Hepatocyte (in vitro differentiated cells): ENCODE measurements around the gene PTCD1. TPM values are rescaled to one million over a fixed set of nuclear protein-coding genes. Genes with fewer than 3 reads are reported as not detected.
A peak's percentile ranks its signal among the peaks of the same experiment; 100 is the strongest.

Experiments
- DNase-seq: peaks from one replicate; pipeline ENCODE4 v3.0.0-alpha.2; 2016; ENCODE audit warnings: low spot score
- H2AFZ ChIP-seq: fragments of 200-600 bp; sonication (generic); 2 replicates; pipeline ENCODE4 v1.6.0; 2016; ENCODE audit warnings: antibody characterized with exemption, mild to moderate bottlenecking
- H3K27ac ChIP-seq: fragments of 200-600 bp; sonication (generic); 2 replicates; pipeline ENCODE4 v1.5.1; 2016; ENCODE audit warnings: mild to moderate bottlenecking
- H3K27me3 ChIP-seq: fragments of 200-600 bp; sonication (generic); 2 replicates; pipeline ENCODE4 v1.6.1; 2016
- H3K36me3 ChIP-seq: fragments of 200-600 bp; sonication (generic); replicated peaks from 2 replicates; pipeline ENCODE4 v1.5.1; 2016; ENCODE audit warnings: low read depth; ENCODE audit not compliant: insufficient read depth
- H3K4me1 ChIP-seq: fragments of 200-600 bp; sonication (generic); 2 replicates; pipeline ENCODE4 v1.5.1; 2016; ENCODE audit warnings: mild to moderate bottlenecking, moderate library complexity; ENCODE audit not compliant: insufficient read depth
- H3K4me2 ChIP-seq: fragments of 200-600 bp; sonication (generic); 2 replicates; pipeline ENCODE4 v1.6.0; 2016
- H3K4me3 ChIP-seq: fragments of 200-600 bp; sonication (generic); 2 replicates; pipeline ENCODE4 v1.5.1; 2016; ENCODE audit warnings: mild to moderate bottlenecking
- H3K79me2 ChIP-seq: fragments of 200-600 bp; sonication (generic); 2 replicates; pipeline ENCODE4 v1.6.0; 2017; ENCODE audit warnings: mild to moderate bottlenecking
- H3K9me2 ChIP-seq: fragments of 200-600 bp; sonication (generic); replicated peaks from 2 replicates; pipeline ENCODE4 v1.6.0; 2017; ENCODE audit warnings: mild to moderate bottlenecking; ENCODE audit not compliant: insufficient read depth
- H3K9me3 ChIP-seq: fragments of 200-600 bp; sonication (generic); 2 replicates; pipeline ENCODE4 v1.5.1; 2016; ENCODE audit warnings: low read depth, mild to moderate bottlenecking
- H4K20me1 ChIP-seq: fragments of 200-600 bp; sonication (generic); 2 replicates; pipeline ENCODE4 v1.6.0; 2016; ENCODE audit warnings: mild to moderate bottlenecking; ENCODE audit not compliant: insufficient read depth, poor library complexity, severe bottlenecking
- EZH2 ChIP-seq: fragments of 200-600 bp; sonication (generic); IDR thresholded peaks from 2 replicates; pipeline ENCODE4 v1.6.1; 2016; ENCODE audit warnings: antibody characterized with exemption, mild to moderate bottlenecking, borderline replicate concordance
- EZH2phosphoT487 ChIP-seq: fragments of 200-600 bp; sonication (generic); IDR thresholded peaks from one replicate; pipeline ENCODE4 v1.6.1; 2018; ENCODE audit warnings: antibody characterized with exemption, mild to moderate bottlenecking, low read depth, moderate library complexity; ENCODE audit not compliant: unreplicated experiment, severe bottlenecking
- WGBS: methylation state at CpG from one replicate; pipeline ENCODE4 v1.1.6; 2016; ENCODE audit warnings: low lambda C conversion rate; ENCODE audit errors: missing lambda C conversion rate; 5-methylcytosine and 5-hydroxymethylcytosine counted together
- polyA plus RNA-seq: library from polyadenylated mRNA; unstranded; fragments of >200 nt; fragmentation: Nextera tagmentation; extraction: Ambion mirVana; gene quantifications from 2 replicates; pipeline ENCODE4 v1.2.1, GENCODE V29; 2016
- total RNA-seq: library from RNA; depleted of rRNA; stranded (reverse); fragments of >200 nt; gene quantifications from 2 replicates; pipeline ENCODE4 v1.2.3, GENCODE V29; 2014
- TF ChIP-seq, protein P1 (sequence below): fragments of 200-600 bp; sonication (generic); IDR thresholded peaks from 2 replicates; pipeline ENCODE4 v1.5.1; 2016; ENCODE audit warnings: antibody characterized with exemption, mild to moderate bottlenecking; ENCODE audit not compliant: poor library complexity

Gene PTCD1
- total and polyA plus RNA-seq, 2 experiments from 2014 or later = 10.8 to 11.3 TPM

DNA sequence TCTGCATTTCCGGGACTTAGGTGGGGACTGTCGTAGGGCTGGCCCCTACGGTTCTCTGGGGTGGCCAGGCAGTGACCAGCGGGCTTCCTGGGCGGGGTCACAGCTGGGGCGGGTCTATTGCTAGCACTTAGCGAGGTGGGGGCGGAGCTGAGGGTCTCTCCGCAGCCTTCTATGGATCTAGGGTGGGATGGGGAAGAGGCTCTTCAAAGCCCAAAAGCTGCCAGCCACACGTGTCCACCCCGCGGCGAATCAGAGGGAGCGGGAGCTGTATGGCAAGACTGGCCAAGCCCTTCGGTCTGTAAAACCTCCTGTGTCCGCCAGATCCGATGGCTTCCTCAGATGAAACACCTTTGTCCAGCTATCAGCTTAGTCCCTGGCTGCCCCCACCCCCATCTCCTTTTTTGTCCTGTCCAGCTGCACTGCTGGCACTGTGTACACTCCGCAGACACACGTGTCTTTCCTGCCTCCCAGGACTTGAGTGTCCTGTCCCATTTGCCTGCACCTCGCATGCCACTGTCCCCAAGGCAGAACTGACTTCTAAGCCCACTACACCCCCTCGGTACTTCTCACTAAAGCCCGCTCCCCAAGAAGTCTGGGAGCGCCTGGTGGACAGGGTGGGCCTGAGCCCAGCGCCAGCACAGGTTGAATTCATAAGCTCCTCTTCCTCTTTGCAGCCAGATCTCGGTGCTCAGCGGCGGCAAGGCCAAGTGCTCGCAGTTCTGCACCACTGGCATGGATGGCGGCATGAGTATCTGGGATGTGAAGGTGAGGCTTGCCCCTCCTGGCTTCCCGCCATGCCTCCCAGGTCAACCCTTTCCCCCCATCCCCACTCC is 45.0 kb downstream of the PTCD1 start:
- Histone ChIP-seq H3K4me1 (peaks cover 14% of the 10 kb centered on the region), H2AFZ (peak overlapping the region; percentile 77), H3K4me3 (peak overlapping the region; percentile 75), H3K27ac (peak overlapping the region; percentile 65), H3K27me3 (no peaks in the 10 kb centered on the region), H3K79me2 (no peaks in the 10 kb centered on the region), H3K9me2 (no peaks in the 10 kb centered on the region), H4K20me1 (no peaks in the 10 kb centered on the region), H3K9me3 (no peaks in the 10 kb centered on the region), H3K4me2 (peak overlapping the region; percentile 90), H3K36me3 (no peaks in the 10 kb centered on the region)
- TF ChIP-seq EZH2 (no peak), EZH2phosphoT487 (no peak)
- TF ChIP-seq, protein P1, sequence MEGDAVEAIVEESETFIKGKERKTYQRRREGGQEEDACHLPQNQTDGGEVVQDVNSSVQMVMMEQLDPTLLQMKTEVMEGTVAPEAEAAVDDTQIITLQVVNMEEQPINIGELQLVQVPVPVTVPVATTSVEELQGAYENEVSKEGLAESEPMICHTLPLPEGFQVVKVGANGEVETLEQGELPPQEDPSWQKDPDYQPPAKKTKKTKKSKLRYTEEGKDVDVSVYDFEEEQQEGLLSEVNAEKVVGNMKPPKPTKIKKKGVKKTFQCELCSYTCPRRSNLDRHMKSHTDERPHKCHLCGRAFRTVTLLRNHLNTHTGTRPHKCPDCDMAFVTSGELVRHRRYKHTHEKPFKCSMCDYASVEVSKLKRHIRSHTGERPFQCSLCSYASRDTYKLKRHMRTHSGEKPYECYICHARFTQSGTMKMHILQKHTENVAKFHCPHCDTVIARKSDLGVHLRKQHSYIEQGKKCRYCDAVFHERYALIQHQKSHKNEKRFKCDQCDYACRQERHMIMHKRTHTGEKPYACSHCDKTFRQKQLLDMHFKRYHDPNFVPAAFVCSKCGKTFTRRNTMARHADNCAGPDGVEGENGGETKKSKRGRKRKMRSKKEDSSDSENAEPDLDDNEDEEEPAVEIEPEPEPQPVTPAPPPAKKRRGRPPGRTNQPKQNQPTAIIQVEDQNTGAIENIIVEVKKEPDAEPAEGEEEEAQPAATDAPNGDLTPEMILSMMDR = no peak
- WGBS = 43% methylated on average over 25 of the region's 30 CpGs
- DNase-seq = peak; percentile 62

DNA sequence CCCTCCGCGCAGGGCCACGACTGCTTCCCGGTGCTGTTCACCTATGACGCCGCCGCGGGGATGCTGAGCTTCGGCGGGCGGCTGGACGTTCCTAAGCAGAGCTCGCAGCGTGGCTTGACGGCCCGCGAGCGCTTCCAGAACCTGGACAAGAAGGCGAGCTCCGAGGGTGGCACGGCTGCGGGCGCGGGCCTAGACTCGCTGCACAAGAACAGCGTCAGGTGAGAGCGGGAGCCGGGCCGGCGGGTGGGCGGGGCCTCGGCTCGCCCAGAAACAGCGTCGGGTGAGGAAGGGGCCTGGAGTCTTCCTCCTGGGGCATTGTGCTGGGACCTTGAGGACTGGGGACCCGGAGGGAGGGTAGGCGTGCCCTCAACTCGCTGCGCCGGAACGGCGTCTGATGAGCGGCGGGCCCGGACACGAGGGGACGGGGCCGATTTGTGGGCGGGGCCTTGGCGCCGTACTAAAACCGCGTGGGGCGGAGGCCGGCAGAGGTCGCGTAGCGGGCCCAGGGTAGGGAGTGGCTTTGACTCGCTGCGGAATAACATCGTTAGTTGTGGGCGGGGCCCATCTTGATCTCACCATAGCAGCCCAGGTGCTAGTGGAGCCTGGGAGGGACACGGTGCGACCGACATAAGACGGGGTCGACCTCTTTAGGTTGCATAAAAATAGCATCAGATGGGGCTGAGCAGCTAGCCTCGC is 45.8 kb downstream of the PTCD1 start:
- Histone ChIP-seq H2AFZ (peak overlapping the region; percentile 77), H3K4me3 (peak overlapping the region; percentile 75), H3K79me2 (no peaks in the 10 kb centered on the region), H3K4me1 (peaks cover 14% of the 10 kb centered on the region), H3K9me2 (no peaks in the 10 kb centered on the region), H3K27me3 (no peaks in the 10 kb centered on the region), H4K20me1 (no peaks in the 10 kb centered on the region), H3K27ac (peak overlapping the region; percentile 65), H3K9me3 (no peaks in the 10 kb centered on the region), H3K36me3 (no peaks in the 10 kb centered on the region), H3K4me2 (peak overlapping the region; percentile 90)
- DNase-seq = peak; percentile 89
- TF ChIP-seq EZH2 = no peak
- TF ChIP-seq, protein P1 = no peak
- TF ChIP-seq EZH2phosphoT487 = no peak
- WGBS = 5% methylated on average over 64 of the region's 68 CpGs

DNA sequence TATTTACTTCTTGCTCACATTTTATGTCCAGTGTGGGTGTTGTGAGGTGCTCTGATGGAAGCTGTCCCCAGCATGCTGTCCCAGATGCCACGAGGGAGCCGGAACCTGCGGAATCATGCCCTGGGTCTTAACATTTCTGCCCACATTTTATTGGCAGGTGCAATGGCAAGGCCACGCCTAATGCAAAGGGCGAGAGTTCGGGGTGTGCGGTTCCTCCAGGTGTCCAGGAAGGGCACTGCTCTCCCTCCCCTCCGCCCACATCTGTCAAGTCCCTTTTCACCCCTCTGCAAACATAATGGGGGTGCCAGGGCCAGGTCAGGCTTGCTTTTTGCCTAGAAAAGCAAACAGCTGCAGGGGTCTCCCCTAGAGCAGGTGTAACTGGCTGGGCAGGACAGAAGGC is 46.6 kb downstream of the PTCD1 start:
- H3K27me3 ChIP-seq = no peaks in the 10 kb centered on the region
- peak overlapping the region; percentile 90 for H3K4me2 ChIP-seq
- H3K4me3 ChIP-seq = no peak overlapping the region
- H3K36me3 ChIP-seq = no peaks in the 10 kb centered on the region
- H3K27ac ChIP-seq = no peak overlapping the region
- H3K79me2 ChIP-seq = no peaks in the 10 kb centered on the region
- H3K9me2 ChIP-seq = no peaks in the 10 kb centered on the region
- no peaks in the 10 kb centered on the region for H4K20me1 ChIP-seq
- no peak for DNase-seq
- H3K9me3 ChIP-seq = no peaks in the 10 kb centered on the region
- peaks cover 14% of the 10 kb centered on the region for H3K4me1 ChIP-seq
- TF ChIP-seq EZH2phosphoT487 (no peak), EZH2 (no peak)
- TF ChIP-seq, protein P1 = no peak
- no peak overlapping the region for H2AFZ ChIP-seq
- 85% methylated on average over 8 of the region's 8 CpGs for WGBS
